Amygdala (tissue), 56 donors: Measurements from ENCODE around the gene ZXDC.

ENCODE experiments used
- DNase-seq, 56 donors: peaks; one replicate each; lab custom pipeline; 2025; lab: John Stamatoyannopoulos, UW

The ZXDC gene

DNA sequence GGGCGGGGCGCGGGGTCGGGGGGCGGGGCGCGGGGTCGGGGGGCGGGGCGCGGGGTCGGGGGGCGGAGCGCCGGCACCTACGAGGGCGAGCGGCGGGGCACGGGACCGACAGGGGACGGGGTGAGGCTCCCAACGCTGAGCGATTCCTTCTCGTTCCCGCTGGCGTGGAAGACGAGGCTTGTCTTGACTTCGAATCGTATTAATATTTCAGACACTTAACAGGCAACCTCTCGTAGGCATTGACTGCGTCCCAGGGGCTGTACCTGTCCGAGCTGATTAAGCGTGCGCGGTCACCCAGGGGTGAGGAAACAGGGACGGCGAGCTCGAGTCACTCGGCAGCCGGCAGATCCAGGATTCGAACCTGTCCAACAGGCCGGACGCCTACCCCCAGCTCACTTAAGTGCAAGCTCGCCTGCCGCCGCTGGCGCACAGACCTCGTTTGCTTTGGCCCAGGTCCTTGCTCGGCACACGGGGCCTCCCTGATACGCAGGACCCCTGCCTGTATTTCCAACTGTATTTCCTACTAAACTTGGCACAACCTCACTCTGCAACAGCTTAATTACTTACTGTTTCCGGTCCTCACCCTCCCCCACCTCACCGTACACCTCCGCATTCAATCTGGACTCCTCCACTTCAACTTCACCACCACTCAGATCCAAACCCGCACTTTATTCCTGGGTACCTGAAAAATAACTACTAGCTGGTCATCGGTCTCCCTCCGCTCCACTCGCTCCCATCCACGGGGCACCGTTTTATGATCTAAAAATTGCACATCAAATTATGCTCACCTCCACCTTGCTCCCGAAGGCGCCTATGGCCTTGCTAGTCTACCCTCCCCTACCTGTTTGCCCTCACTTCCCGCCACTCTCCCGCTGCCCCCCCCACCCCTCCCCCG is 722 bp upstream of the ZXDC start:
- DNase-seq, result peak in 29 of 56 donors; percentile 42 to 86 (median 65)

DNA sequence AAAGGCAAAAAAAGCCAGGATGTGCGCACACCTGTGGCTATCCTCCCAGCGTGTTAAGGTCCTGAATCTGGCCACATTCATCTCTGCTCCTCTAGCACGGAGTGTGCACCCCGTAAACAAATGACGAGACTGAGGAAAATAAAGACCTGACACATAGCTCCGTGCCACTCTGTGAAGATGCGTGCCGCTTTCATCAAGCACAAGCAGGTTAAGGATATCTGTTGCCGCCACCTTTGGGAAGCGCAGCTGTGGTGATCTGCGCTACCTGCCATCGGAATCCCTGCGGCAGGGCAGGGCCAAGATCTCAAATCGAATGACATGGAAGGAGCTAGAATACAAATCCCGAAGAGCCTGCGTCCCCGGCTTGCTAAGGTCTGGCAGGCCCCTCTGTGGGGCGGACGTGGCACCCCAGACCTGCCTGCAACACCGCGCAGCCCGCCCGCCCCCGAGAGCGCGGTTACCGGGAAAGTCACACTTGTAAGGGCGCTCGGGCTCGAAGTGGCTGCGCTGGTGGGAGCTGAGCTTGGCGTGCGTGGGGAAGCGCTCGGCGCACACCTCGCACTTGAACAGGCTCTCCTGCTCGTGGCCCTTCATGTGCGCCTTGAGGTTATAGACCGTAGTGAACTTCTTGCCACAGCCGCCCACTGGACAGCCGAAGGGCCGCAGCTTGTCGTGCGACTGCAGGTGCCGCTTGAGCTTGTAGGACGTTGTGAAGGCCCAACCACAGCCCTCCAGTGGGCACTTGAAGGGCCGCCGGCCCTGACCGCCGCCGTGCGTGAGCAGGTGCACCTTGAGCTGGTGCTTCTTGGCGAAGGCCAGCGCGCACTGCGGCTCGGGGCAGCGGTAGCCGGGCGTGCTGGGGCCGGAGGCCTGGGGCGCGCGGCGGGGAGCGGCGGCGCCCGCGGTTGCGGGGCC is 936 bp downstream of the ZXDC start:
- peak in 4 of 56 donors; percentile 38 to 52 (median 46) for DNase-seq

DNA sequence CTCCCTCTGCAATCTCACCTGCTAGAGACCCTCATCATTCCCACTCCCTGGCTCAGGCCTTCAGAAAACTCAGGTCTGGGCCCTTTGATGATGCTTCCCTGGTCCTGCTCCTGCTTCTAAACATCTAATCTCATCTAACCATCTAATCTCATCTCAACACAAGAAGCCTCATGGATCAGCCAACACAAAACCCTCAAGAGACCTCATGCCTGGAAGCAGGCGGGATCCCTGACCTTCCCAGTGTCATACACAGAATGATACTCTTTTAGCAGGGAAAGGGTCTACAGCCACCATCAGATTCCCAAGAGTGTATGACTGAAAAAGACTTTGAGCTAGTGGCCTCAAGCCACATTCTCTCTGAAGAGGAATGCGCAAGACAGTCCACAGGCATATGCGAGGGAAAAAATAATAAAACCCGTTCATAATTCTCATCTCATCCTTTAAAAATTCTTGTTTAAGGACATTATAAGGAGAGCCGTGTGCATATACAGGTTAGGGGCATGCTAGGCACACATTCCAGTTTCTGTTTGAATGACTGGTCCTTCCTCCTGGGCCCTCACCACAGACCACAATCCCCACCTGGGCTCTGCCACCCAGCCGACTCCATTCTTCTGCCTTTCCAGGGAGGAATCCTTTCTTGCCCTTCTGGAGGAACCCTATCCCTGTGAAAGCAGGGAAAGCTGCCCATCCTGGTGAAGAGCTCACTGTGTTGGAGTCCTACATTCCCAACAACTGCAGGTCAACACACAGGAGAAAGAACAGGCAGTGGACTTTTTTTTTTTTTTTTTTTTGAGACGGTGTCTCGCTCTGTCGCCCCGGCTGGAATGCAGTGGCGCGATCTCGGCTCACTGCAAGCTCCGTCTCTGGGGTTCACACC is 2.2 kb downstream of the ZXDC start:
- no peak for DNase-seq

DNA sequence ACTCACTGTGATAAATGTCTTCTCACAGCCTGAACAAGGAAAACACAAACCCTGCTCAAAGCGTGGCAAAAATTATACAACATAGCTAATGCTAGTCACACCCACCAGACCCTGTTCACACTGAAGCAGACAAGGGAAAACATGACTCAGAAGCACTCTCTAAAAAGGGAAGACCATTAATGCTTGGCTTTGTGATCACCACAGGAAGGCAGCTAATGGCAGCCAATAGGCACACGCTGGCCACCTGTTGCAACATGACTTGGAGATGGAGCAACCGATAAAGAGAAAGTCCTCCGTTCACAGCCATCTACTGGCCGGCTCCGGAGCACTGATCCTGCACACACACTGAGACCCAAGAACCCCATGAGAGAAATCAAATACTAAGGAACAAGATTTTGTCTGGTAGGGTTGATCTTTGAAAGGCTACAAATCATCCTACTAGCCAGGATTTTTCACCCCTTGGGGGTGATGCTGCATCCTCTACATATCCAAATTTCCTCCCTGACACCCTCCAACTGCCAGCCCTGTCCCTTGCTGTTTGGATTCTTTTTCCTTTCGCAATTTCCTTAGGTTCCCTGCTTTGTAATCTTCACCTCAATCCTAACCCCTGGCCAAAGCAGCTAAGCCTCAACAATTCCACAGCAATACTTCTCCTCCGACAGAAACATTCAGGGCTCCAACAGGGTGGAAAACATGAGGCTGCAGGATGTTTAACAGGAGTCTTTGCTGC is 3.2 kb downstream of the ZXDC start:
- DNase-seq, result peak in 25 of 56 donors; percentile 11 to 61 (median 33)

DNA sequence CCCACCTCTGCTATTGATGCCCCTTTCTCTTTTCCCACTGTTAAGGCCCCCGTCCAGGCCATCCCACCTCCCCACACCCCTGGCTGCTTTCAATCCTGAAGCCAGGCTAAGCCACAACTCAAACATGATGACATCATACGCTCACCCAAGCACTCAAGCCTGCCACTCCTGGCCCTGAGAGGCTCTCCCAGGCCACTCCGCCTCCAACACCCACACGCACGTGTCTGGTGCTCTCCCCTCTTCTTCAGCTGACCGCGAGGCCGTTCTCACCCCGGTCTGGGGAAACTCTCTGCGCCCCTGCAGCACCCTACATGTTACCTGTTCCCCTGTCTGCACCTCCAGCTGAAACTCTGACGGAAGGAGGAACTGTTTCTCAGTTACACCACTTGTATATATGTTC is 6.2 kb downstream of the ZXDC start:
- DNase-seq, result no peak

DNA sequence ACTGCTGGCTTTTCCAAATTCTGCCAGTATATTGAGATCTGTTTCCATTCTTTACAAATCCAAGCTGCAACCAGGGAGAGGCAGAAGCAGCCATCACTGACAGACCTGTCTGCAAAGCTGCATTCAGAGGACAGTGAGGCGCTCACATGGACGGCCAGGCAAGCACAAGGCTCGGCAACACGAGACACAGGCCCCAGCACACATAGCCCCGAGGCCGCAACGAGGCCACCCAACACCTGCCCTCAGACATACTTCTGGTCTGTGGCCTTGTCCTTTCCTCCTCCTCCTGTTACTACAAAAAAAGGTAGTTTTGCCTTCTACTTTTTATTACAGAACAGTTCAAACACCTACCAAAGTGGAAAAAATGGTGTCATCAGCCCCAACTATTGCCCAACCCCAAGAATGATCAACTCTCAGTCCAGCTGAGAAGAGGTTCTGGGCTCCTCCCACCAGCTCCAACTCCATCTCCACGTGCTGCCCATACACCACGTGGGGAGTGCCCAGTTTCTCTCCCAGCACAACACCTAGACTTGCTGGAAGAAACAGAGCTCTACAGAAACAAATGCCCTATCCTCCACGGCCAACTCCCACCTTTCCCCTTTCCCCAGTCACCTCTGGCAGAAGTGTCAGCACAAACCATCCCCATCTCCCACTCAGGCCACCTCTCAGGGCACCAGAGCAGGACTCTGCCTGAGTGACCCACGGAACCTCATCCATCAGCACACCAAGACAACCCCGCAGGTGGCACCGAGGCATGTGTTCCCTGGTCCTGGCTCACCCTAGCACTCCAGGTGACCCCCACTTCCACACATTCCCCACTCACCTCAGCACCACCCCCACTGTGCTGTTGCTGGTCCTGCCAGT is 7.4 kb downstream of the ZXDC start:
- no peak for DNase-seq

DNA sequence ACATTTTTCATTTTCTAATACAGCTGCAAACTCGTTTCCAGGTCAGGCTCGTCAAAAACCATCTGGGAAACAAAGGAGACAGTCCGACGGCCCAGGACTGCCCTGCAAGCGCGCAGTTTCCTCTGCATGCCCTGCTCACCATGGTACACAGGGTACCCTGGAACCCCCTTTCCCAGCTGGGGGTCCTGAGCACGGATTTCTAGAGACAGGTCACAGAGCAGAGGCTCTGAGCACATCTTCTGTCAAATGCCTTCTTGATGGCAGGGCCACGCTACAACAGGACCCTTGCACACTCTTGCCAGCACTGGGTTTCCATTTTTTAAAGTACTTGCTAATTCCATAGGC is 8.1 kb downstream of the ZXDC start:
- DNase-seq, result no peak

DNA sequence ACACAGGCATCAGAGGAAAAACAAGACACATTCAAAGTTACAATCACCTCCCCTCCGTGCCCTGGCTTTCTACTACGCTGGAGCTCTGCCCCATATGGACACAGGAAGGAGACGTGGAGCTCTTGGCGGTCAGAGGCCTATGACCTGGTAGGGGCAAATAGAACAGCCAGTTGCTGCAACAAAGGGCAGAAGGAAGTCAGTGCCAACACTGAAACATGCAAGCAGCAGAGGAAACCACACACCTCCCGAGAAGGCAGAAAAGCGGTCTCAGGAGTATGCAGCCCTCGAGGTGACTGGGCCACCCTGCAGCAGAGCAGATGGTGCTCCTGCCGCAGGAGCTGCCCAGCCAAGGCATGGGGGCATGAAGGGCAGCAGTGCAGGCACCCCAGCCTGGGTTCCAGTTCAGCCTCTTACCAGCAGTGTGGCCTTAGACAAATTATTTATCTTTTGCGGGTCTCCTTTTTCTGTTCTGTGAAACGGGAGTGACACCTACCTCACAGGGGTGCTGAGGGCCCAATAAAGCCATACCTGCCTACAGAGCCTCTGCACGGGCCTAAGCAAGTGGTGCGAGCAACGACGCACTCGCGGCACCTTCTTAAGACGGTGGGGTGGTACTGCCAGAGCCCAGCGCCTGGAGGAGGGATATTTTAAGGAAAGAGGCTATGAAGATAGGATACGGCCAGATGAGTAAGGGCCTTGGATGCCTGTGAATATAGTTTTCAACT is 8.6 kb downstream of the ZXDC start:
- no peak for DNase-seq

DNA sequence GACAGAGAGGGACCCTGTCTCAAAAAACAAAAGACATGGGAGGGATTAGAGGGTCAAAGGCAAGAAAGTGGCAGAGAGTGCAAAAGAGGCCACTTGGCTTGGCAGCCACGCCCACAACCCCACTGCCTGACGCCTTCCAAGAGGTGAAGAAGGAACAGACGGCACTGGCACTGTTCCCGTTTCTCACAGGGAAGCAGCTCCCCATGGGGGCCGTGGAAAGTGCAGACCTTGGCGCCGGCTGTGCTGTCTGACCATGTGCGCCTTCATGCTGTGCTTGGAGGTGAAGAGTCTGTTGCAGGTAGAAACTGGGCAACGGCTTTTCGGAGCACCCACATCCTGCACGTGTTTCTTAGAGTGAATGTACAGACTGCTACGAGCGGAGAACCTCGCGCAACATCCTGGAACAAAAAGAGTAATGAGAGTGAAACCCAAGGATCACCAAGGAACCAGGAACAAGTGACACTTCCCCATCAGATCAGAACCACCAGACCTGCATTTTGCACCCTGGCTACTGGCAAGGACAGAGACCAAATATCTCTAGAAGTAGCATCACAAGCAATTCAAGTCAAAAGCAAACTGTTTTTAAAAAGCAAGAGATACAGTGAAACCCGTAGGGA is 9.7 kb downstream of the ZXDC start:
- DNase-seq, result peak in 2 of 56 donors; percentile 15 to 35

DNA sequence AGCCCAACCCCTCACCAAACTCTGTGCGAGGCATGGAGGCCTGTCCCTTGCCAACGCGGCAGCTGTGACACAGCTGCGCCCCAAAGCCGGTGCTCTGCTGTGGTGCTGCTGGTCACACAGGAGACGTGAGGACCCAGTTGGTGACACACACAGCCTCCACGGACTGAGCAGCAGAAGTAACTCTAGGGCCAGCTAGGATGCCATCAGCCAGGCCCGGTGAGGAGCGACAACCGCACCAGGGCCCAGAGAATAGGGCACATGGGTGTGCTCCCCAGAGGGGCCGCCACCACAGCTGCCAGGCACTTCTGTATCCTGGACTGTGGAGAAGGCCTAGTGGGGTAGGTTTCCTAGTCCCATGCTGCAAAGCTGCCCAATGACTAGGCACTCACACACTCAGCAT is 10.7 kb downstream of the ZXDC start:
- no peak for DNase-seq

DNA sequence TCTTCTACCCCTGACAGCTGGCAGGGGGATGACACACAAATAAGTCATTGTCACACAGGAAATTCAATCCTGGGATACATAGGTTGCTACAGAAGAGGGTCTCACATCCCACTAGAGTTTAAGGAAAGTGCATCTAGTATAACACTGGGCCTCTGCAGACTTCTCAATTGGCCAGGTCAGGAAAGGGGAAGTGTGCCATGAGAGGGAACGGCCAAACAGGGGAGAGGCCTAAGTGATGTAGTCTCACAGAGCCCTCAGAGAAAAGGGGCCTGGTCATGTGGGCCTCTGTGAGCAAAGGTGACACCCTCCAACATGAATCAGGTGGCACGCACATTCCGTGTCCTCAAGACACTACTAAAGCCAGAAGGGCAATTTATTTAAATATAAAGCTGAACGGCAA is 11.2 kb downstream of the ZXDC start:
- no peak for DNase-seq

DNA sequence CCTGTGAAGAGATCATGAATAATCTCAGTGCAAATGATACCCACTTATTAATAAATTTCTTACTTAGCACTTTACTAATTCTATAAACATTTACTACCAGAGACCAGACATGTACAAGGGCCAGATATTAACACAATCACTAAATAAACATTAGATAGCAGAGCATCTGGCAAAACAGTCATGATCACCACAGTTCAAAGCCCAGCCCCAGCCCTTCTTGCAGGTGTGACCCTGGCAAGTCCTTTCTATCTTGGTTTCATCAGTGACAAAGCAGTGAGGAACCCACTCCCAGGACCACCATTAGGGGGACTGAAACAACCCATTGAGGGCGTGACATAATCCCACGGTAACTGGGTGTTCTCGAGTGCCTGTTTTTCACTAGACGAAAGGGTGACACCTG is 11.6 kb downstream of the ZXDC start:
- no peak for DNase-seq

DNA sequence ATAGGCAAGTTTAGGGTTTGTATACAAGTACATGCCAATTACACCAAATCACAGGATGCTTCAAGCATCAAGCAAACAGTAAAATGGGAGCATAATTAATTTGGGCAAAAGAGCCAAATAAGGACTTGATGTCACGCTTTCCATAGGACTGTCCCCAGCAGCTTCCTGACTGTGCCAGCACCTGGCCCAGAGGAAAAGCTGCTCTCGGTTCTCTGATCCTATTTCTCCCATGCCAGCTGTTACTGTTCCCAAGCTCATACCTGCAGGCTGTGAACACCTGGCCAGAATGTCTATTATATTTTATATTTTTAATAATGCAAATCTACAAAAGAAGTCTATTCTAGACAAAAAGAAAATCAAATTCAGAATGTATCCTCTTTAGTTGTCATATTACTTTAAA is 12.2 kb downstream of the ZXDC start:
- DNase-seq, result no peak

DNA sequence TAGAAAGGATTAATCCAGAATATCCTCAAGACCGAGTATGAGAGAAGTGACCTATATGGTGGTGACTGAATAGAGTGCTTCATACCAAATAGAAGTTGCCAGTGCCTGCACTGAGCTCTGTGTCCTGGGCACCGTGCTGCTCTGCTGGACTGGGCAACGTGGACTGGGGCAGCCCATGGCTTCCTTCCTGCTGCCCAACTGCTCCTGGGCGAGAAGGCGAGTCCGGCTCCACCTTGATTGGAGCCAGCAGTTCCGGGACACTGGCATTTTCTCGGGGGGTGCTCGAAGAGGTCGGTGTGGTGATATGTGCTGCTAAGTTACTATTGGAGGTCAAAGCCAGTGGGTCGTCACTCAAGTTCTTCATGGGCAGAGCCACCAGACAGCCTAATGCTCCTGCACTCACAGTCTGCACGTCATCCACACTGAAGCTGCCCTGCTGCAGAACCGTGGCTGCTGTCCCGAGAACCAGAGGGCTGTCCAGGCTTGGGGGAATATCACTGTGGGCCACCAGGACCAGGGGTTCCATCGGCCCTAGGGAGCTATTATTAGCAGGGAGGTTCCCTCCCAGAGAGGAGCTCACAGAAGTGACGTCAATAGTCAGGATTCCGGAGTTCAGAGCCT is 14.1 kb downstream of the ZXDC start:
- no peak for DNase-seq

DNA sequence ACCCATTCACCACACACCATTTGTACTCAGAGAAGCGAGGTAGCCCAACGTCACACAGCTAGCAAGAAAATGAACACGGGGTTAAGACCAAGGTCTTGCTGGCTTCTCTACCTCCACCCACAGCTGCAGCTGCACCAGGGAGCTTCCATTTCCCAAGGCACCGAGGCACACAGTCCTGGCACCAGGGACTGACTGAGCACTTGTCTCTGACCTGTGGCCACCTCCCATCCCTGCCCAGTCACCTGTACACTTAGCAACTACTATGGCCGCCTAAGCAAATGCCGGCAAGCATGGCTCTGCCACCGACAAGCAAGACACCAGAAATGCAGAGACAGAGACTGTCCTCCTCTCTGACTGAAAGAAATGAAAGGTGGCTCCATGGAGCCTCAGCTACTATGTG is 15.3 kb downstream of the ZXDC start:
- no peak for DNase-seq

DNA sequence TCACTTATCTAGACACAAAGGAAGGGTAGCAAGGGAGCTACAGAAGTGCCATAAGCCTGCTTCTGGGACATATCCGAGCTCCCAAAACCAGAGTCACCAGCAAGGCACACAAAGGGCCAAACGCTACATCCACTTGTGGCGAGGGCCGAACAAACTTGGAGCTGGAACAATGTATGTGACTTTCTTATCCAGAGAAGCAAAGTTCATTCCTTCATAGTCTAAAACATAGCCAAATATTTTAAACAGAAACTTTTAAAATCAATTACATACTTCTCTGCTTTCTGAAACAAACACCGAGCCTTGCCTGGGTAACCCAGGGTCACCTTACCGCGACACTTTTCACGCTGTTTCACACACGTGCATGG is 15.9 kb downstream of the ZXDC start:
- DNase-seq, result no peak

DNA sequence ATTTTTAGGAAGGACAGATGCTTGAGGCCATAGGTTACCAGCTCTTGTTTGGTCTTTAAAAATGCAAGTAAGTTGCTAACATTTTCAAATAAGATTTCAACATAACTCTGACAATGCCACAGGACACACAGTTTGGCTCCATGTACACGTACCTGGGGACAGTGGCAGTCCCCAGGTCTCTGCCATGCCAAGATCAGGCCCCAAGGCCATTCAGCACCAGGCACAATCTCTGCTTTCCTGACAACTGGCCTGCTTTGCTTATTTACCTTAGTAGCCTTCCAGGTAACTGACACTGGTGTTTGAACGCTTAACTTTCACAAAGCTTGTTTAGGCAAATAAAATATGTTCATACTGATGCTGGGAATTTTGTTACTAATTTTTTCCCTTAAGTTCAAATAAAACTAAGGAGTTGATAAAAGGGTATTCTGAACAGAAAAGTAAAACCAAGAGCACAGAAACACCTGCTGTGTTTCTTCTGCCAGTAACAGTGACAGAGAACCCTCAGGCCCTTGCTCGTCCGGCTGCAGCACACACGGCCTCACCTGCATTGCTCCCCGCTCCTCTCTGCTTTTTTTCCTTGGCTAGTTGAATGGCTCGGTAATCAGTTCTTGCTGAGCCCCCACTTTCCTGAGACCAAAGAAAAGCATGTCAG is 16.5 kb downstream of the ZXDC start:
- DNase-seq, result no peak
